GM12874 (cell line): ENCODE data around the gene FBXO7.
A peak's percentile ranks its signal among the peaks of the same experiment; 100 is the strongest.

ENCODE experiments used
- CTCF ChIP-seq: IDR thresholded peaks from 2 replicates; pipeline ENCODE4 v1.5.1; 2011; ENCODE audit warnings: low read depth, mild to moderate bottlenecking, control low read depth, low read length, moderate library complexity; ENCODE audit not compliant: insufficient read depth

FBXO7 gene

GRCh38 chr22:32474635-32475467, at the start of gene FBXO7:
TSS of gene FBXO7 (plus strand) at chr22:32474811. CDS start at chr22:32475003, 192 bp downstream.
- 0 out of 2 replicates have a peak, but pooled peaks have one; percentile 11 for TF ChIP-seq CTCF

DNA sequence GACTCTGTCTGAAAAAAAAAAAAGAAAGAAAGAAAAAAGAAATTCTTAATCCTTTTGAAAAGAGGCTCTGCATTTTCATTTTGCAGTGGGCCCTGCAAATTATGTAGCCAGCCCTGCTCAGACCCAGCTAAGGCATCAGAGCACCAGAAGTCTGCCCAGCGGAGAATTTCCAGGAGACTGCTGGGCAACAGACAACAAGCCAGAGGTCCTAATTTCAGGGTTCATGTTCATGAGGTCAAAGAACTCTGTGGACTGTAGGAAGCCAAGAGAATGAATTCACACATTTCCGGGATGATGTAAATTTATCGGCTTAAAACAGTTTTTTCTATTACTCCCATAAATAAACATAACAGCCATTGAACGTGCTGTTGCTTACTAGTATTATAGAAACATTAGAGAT, 47.7 kb upstream of the FBXO7 start:
- TF ChIP-seq CTCF = no peak

GRCh38 chr22:32430352-32430751, 44.3 kb upstream of the FBXO7 start:
- no peak for TF ChIP-seq CTCF

- peak; percentile 34; the same call in 1 of the 2 replicates for TF ChIP-seq CTCF
These were observed 30.5 kb upstream of the FBXO7 start for GRCh38 chr22:32444068-32444467.

DNA sequence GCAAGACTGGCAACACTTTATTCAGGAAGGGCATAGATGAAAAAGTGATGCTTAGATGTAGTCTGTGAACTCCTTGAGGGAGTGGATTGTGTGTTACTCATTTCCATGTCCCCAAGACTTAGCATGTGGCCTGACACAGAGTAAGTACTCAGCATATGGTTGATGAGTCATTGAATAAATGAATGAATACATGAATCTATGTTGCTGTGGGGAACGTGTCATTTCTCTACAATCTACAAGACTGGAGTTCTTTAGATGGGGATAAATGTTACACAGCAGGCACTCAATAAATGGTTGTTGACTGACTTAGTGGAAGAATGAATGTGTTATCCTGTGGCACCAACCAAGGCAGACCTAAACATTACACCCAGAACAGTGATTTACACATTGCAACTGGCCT, 28.3 kb upstream of the FBXO7 start:
- no peak for TF ChIP-seq CTCF

DNA sequence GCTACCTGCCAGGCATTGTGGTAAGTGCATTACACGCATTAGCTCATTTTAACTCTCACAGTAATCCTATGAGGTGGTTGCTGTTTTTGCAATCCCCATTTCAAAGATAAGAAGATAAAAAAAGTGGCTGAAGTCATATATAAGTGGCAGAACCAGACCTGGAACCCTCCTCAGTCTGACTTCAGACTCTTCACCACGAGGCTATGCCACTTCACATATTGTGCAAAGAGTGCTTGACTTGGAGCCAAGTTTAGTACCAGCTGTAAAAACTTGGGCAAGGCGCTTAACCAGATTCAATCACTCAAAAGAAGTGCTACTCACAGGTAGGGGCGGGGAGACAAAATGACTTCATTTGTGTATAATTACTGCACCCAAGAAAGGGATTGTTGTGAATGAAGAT, 25.6 kb upstream of the FBXO7 start:
- no peak for TF ChIP-seq CTCF

GRCh38 chr22:32457031-32457430, 17.6 kb upstream of the FBXO7 start:
- TF ChIP-seq CTCF = no peak
